ENCODE measurements around the gene AURKA.
A peak's percentile ranks its signal among the peaks of the same experiment; 100 is the strongest.
"Not testable (repeated sequence)": the region's sequence is repeated elsewhere in the genome, so short reads cannot be mapped to it uniquely, and the experiment has no call there.

The AURKA gene

GRCh38 chr20:56358070-56358469 is 33.9 kb downstream of the AURKA start:
- ATAC-seq: no peak

GRCh38 chr20:56353356-56353755 is 38.7 kb downstream of the AURKA start:
- ATAC-seq: no peak

GRCh38 chr20:56352345-56353055 is 39.5 kb downstream of the AURKA start:
- no peak for ATAC-seq

DNA sequence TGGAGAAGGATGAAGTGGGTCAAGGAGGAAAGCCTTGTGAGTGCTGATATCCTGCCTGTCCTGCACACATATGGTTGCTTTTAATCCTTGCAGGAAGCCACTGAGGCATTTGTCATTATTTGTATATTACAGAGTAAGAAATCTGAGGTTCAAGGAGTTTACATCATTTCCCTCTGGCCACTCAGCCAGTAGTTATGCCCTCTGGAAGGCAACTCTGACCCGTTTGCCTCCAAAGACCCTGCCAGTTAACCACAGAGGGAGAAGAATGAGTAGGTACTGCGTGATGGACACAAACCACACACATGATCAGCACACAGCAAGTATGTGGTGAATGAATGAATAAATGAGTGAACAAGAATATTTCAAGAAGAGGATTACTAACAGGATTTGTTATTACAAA is 41.2 kb downstream of the AURKA start:
- no peak for ATAC-seq

DNA sequence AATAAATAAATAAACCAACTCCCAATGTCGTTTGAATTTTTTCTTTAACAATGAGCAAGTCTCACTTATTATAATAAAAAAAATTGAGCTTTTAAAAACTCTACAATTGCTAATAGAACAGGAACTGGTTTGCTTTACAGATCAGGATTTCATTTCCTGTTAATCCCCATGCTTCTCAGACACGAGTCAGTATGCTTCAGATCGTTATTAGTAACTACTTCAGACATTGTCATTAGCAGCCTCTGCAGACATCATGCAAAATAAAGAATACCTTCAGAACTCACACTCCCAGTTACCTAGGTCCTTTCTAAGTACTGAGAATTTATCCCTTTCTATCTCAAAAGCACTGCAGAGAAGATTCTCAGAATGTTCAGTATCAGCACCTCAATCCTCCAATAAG is 43.3 kb downstream of the AURKA start:
- ATAC-seq: no peak

DNA sequence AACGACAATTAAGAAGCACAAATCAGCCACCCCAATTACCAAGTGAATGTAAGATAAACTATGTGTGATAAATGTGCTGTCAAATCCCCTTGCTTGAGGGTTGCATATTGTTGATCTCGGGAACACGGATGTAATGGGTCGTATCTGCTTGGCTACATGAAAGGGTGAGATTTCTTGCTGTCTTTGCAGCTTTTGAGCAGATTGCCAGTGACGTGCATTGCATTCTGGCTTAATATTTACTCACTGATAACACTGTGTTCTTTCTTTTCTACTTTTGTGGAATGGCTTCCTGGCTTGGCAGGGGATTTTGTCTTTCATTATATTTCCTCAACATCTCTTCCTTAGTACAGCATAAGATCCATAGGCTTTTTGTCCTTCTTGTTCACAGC is 43.7 kb downstream of the AURKA start:
- ATAC-seq: no peak

DNA sequence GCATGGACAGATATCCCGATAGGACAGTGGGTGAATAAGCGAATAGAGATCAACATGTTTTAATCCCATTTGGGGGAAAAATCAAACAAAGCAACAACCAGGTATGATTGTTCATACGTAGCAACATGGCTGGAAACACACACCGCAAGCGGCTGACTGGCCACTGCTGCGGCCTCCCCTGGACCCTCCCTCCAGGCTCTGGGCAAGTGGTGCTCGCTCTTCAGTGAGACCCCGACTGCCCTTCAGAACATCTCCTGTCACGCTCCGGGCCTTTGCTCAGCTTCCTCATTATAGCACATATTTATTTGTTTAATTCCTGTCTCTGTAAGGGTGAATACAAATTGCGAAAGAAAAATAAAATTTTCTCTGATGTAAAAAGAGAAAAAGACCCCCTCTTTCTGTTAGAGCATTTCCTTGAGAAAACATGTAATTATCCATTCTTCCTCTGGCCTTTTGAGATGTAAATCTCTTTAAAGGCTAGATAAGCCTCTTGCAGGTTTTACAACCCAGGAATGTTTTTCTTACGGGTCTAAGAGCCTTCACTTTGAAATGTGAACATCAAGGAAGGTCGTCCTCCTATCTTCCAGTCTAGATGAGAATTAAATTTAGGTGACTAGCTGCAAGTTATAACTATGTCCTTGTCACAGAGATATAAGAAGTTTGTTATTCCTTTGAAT is 44.2 kb downstream of the AURKA start:
- no peak for ATAC-seq

- ATAC-seq: no peak
Measured at GRCh38 chr20:56345911-56346310, 46.1 kb downstream of the AURKA start.

DNA sequence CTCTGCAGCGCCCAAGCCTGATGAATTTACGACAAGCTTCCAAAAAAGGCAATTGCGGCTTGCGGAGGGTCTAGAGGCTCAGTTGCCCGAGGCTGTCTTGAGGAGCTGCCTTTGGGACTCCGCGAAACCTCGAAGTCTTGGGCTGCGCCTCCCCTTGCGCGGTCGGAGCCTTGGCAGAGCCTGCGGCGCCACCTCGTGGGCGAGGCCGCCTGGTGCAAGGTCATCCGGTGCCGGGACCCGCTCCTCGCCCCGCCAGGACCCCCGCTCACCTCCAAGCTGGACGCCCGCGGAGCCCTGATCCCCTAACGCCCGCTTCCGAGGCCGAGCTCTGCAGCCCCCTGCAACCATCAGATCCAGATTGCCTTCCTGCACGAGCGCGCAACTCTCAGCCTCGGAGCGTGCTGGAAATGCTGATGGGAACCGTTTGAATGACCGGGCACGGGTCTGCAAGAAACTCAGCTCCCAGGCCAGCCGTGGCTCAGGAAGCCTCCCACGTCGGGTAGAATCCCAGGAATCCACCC is 48.1 kb downstream of the AURKA start:
- peak in 1 of 2 donors; percentile 38 for ATAC-seq

- ATAC-seq: no peak
Measured at GRCh38 chr20:56342783-56343182, 49.2 kb downstream of the AURKA start.

DNA sequence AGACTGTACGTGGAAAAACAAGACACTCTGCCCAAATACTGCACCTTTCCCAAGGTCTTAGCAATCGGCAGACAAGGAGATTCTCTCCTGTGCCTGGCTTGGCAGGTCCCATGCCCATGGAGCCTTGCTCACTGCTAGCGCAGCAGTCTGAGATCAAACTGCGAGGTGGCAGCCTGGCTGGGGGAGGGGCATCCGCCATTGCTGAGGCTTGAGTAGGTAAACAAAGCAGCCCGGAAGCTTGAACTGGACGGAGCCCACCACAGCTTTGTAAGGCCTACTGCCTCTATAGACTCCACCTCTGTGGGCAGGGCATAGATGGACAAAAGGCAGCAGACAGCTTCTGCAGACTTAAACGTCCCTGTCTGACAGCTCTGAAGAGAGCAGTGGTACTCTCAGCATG is 55.3 kb downstream of the AURKA start:
- not testable (repeated sequence) for ATAC-seq

- no peak for ATAC-seq
Measured at GRCh38 chr20:56328861-56329260, 63.2 kb downstream of the AURKA start.

- ATAC-seq: no peak
Measured at GRCh38 chr20:56324806-56325205, 67.2 kb downstream of the AURKA start.

GRCh38 chr20:56323656-56324055 is 68.4 kb downstream of the AURKA start:
- no peak for ATAC-seq

- ATAC-seq: no peak
Measured at GRCh38 chr20:56323206-56323605, 68.8 kb downstream of the AURKA start.

- no peak for ATAC-seq
Measured at GRCh38 chr20:56322681-56323080, 69.3 kb downstream of the AURKA start.

All from activated CD4-positive, CD25-positive, alpha-beta regulatory T cell treated with anti-CD3 and anti-CD28 coated beads, Interleukin-2, amount 50 U/mL, for 24 hours (primary cell).